ENCODE measurements around the gene BEAN1.

DNA sequence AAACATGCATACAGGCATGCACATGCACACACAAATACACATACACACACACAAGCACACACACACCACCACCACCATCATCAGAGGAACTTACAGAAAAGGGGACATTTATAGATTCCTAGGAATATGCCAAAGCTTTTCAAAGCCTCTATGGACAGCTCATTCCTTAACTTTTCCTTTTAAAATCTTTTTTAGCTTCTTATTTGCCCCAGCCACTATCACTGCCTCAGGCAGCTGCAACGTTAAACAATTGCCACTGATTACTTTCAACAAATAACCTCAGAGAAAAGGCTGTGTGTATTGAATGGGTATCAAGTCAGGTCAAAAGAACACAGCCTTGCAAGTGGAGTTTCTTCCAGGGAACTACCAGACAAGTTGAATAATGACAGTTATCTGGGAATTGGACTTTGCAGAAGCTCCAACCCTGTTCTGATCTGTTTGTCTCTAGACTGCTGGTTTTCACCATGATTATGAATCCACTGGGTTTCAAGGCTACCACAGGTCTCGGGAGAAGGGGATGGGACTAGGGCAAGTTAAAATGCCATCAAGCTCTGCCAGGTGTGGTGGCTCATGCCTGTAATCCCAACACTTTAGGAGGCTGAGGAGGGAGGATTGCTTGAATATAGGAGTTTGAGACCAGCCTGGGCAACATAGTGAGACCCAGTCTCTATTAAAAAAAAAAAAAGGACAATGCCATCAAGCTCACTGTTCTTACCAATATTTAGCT lies 21.9 kb upstream of the BEAN1 start:
- TF ChIP-seq, protein P1, sequence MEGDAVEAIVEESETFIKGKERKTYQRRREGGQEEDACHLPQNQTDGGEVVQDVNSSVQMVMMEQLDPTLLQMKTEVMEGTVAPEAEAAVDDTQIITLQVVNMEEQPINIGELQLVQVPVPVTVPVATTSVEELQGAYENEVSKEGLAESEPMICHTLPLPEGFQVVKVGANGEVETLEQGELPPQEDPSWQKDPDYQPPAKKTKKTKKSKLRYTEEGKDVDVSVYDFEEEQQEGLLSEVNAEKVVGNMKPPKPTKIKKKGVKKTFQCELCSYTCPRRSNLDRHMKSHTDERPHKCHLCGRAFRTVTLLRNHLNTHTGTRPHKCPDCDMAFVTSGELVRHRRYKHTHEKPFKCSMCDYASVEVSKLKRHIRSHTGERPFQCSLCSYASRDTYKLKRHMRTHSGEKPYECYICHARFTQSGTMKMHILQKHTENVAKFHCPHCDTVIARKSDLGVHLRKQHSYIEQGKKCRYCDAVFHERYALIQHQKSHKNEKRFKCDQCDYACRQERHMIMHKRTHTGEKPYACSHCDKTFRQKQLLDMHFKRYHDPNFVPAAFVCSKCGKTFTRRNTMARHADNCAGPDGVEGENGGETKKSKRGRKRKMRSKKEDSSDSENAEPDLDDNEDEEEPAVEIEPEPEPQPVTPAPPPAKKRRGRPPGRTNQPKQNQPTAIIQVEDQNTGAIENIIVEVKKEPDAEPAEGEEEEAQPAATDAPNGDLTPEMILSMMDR (IDR thresholded peaks at IDR 0.05) = no peak
- TF ChIP-seq, protein P2, sequence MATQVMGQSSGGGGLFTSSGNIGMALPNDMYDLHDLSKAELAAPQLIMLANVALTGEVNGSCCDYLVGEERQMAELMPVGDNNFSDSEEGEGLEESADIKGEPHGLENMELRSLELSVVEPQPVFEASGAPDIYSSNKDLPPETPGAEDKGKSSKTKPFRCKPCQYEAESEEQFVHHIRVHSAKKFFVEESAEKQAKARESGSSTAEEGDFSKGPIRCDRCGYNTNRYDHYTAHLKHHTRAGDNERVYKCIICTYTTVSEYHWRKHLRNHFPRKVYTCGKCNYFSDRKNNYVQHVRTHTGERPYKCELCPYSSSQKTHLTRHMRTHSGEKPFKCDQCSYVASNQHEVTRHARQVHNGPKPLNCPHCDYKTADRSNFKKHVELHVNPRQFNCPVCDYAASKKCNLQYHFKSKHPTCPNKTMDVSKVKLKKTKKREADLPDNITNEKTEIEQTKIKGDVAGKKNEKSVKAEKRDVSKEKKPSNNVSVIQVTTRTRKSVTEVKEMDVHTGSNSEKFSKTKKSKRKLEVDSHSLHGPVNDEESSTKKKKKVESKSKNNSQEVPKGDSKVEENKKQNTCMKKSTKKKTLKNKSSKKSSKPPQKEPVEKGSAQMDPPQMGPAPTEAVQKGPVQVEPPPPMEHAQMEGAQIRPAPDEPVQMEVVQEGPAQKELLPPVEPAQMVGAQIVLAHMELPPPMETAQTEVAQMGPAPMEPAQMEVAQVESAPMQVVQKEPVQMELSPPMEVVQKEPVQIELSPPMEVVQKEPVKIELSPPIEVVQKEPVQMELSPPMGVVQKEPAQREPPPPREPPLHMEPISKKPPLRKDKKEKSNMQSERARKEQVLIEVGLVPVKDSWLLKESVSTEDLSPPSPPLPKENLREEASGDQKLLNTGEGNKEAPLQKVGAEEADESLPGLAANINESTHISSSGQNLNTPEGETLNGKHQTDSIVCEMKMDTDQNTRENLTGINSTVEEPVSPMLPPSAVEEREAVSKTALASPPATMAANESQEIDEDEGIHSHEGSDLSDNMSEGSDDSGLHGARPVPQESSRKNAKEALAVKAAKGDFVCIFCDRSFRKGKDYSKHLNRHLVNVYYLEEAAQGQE (IDR thresholded peaks at IDR 0.05; ENCODE audit: insufficient read depth in 1 of 2, low read depth in 2 of 2, low read length in 1 of 2) = no peak
- no peak for TF ChIP-seq SIN3A (IDR thresholded peaks at IDR 0.05; ENCODE audit: borderline replicate concordance, insufficient read depth, low read depth, low read length)
- TF ChIP-seq POLR2AphosphoS5 (IDR thresholded peaks at IDR 0.05; ENCODE audit: low read depth, low read length) = no peak

Data from Panc1 (cell line).